Ovary (tissue), 3 donors: ENCODE measurements around the gene TBC1D14.

Experiments
- EP300 ChIP-seq: sonication (generic); formaldehyde crosslinking; IDR thresholded peaks from one replicate; pipeline ENCODE4 v1.6.1; 2017; ENCODE audit warnings: antibody characterized with exemption
- POLR2A ChIP-seq: fragments of 450-650 bp; IDR thresholded peaks from one replicate; pipeline ENCODE4 v1.6.1; 2017; ENCODE audit warnings: antibody characterized with exemption, mild to moderate bottlenecking, moderate library complexity
- TF ChIP-seq, protein P1 (sequence below), 3 donors: fragments of 450-650 bp in 2 of 3; fragments of 200-600 bp in 1 of 3; IDR thresholded peaks; one replicate each; pipeline versions ENCODE4 v1.5.1 to v1.8.0; 2016 to 2022; ENCODE audit warnings: antibody characterized with exemption in 3 of 3, mild to moderate bottlenecking in 1 of 3
- donor health status: DM: no; HTN: no; CAD: no.

DNA sequence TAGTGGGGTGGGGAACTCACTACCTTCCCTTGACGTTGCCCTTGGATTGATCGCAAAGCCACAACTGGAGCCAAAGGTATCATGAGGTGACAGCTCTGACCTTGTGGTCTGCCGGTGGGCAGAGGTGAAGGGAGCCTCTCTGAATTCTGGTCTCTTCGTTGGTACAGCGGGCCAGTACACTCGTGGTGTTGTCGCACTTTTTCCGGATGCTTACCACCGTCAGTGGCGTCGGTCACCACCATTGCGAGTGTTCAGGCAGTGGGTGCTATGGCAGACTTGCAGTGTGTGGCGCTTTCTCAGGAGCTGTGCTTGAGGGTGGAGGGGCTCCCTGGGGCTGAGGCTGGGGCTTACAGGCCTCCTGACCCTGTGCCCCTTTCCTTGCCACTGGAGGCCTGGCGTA lies 163.4 kb downstream of the TBC1D14 start:
- TF ChIP-seq, protein P1, sequence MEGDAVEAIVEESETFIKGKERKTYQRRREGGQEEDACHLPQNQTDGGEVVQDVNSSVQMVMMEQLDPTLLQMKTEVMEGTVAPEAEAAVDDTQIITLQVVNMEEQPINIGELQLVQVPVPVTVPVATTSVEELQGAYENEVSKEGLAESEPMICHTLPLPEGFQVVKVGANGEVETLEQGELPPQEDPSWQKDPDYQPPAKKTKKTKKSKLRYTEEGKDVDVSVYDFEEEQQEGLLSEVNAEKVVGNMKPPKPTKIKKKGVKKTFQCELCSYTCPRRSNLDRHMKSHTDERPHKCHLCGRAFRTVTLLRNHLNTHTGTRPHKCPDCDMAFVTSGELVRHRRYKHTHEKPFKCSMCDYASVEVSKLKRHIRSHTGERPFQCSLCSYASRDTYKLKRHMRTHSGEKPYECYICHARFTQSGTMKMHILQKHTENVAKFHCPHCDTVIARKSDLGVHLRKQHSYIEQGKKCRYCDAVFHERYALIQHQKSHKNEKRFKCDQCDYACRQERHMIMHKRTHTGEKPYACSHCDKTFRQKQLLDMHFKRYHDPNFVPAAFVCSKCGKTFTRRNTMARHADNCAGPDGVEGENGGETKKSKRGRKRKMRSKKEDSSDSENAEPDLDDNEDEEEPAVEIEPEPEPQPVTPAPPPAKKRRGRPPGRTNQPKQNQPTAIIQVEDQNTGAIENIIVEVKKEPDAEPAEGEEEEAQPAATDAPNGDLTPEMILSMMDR (IDR thresholded peaks at IDR 0.05) = no peak
- TF ChIP-seq EP300 = no peak
- no peak for TF ChIP-seq POLR2A
